GM18951 (cell line): ENCODE results near the gene BCL2L2.
"Not testable (repeated sequence)": the region's sequence is repeated elsewhere in the genome, so short reads cannot be mapped to it uniquely, and the experiment has no call there.

ENCODE experiments used
- POLR2A ChIP-seq: IDR thresholded peaks from 4 replicates; pipeline ENCODE4 v1.6.1; 2011; ENCODE audit warnings: mild to moderate bottlenecking; ENCODE audit not compliant: insufficient read length, insufficient read depth; ENCODE audit errors: extremely low read depth
- in situ Hi-C: fragments of 300-500 bp; cut with MboI; formaldehyde crosslinking; loops from one replicate; pipeline ENCODE4 v1.12.0; 2022; ENCODE audit warnings: low sequenced_read_pairs, mixed read lengths, inconsistent platforms; ENCODE audit not compliant: unreplicated experiment

Gene BCL2L2

GRCh38 chr14:23306412-23307145 is at the start of gene BCL2L2:
Gene BCL2L2 (plus strand): TSS chr14:23306833. CDS start chr14:23307768, 935 bp downstream.
- peak; percentile 79 for TF ChIP-seq POLR2A
- in situ Hi-C loops: no loop called here

- TF ChIP-seq POLR2A: no peak
- in situ Hi-C loops: no loop called here
Observed at GRCh38 chr14:23258256-23258655, 48.4 kb upstream of the BCL2L2 start.

GRCh38 chr14:23259426-23259825 is 47.2 kb upstream of the BCL2L2 start:
- TF ChIP-seq POLR2A: no peak
- in situ Hi-C loops: no loop called here

- in situ Hi-C loops: loop anchor here (10.0 kb wide), 1 partner anchor 114 kb away; the partner anchor contains the start of genes CMTM5 and IL25
Observed at GRCh38 chr14:23260849-23261248, 45.8 kb upstream of the BCL2L2 start.

- in situ Hi-C loops: loop anchor here (10.0 kb wide), 1 partner anchor 106 kb away; the partner anchor contains the start of genes CMTM5 and IL25
- no peak for TF ChIP-seq POLR2A
Observed at GRCh38 chr14:23269193-23269592, 37.4 kb upstream of the BCL2L2 start.

- no peak for TF ChIP-seq POLR2A
- in situ Hi-C loops: no loop called here
Observed at GRCh38 chr14:23275412-23275811, 31.2 kb upstream of the BCL2L2 start.

GRCh38 chr14:23277189-23277588 is 29.4 kb upstream of the BCL2L2 start:
- in situ Hi-C loops: no loop called here
- TF ChIP-seq POLR2A: no peak

GRCh38 chr14:23277928-23278327 is 28.7 kb upstream of the BCL2L2 start:
- in situ Hi-C loops: not testable (repeated sequence)

- TF ChIP-seq POLR2A: no peak
- in situ Hi-C loops: no loop called here
Observed at GRCh38 chr14:23281247-23281646, 25.4 kb upstream of the BCL2L2 start.

GRCh38 chr14:23284654-23285529 is 21.7 kb upstream of the BCL2L2 start:
- in situ Hi-C loops: no loop called here
- no peak for TF ChIP-seq POLR2A

- in situ Hi-C loops: no loop called here
Observed at GRCh38 chr14:23285530-23286019, 21.1 kb upstream of the BCL2L2 start.

GRCh38 chr14:23286020-23286901 is 20.4 kb upstream of the BCL2L2 start, which contains the start of gene HOMEZ:
Gene HOMEZ (minus strand): TSS chr14:23286132. CDS start chr14:23285952, 180 bp downstream.
- TF ChIP-seq POLR2A: peak; percentile 80
- in situ Hi-C loops: no loop called here

More at GRCh38 chr14:23285530-23286019, 21.1 kb upstream of the BCL2L2 start:
- no peak for TF ChIP-seq POLR2A
